Measurements from ENCODE around the gene SELENOI. TPM values are rescaled to one million over a fixed set of nuclear protein-coding genes. Genes with fewer than 3 reads are reported as not detected.

SELENOI gene, protein sequence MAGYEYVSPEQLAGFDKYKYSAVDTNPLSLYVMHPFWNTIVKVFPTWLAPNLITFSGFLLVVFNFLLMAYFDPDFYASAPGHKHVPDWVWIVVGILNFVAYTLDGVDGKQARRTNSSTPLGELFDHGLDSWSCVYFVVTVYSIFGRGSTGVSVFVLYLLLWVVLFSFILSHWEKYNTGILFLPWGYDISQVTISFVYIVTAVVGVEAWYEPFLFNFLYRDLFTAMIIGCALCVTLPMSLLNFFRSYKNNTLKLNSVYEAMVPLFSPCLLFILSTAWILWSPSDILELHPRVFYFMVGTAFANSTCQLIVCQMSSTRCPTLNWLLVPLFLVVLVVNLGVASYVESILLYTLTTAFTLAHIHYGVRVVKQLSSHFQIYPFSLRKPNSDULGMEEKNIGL
- 7.7 TPM for polyA plus RNA-seq (2013, experiment 1 of 2)
- 7.8 TPM for polyA plus RNA-seq (2013, experiment 2 of 2)

DNA sequence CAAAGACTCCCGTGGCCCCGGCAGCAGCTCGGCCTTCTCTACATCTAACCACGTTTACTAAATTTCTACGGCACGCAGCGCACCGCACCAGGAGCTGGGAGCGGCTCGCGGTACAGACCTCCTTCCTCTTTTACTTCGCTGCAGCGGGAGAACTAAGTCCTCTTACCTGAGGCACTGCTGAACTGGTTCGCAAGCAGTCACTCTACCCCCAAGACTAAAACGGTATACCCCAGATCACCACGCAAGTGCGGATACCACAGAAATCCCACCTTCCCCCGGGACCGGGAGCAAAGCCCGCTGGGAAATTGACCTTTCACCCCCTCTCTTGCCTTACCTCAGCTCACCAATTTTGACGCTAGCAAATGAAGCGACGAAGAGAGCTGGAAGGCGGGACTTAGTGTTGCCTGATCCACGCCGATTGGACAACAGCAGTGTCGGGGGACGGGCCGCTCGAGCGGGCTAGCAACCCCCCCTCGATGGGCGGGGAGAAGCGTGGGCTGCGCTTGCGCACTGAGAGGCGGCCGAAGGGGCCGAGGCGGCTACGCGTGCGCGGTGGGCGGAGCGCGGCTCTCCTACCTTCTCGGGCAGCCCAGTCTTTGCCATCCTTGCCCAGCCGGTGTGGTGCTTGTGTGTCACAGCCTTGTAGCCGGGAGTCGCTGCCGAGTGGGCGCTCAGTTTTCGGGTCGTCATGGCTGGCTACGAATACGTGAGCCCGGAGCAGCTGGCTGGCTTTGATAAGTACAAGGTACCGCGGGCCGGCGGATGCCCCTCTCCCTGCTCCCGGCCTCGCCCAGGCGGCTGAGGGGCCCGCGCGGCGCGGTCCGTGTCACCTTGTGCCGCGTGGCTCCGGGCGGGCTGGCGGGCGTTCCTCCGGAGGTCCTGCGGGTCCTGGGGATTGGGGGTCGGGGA, at the start of gene SELENOI:
Gene SELENOI, plus strand, starts transcription at position 599 of the 909 bp plus-strand sequence. Its CDS starts 90 bp downstream, at position 689.
- H4K8ac ChIP-seq (ENCODE audit: low read length): peak within 1 kb of the TSS; percentile 97

DNA sequence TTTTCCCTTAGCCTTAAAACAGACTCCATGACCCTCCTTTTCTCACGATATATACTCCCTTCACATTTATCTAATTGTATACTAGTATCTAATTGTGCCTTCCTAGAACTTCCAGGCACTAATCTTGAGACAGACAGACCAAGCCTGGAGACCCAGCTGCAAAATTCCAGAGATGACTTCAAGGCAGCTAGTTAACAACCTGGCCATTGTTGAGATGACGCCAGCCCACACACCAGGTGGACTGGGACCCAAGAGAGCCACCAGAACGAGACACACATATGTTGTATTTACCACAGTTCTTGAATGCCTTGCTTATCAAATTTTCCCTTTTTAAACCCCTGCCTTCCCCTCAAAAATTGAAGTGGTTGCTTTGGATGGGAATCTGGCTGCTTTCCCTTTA, 48.9 kb upstream of the SELENOI start:
- no peak for DNase-seq
- Histone ChIP-seq H3K14ac (ENCODE audit: low read length in 2 of 2) (no peak overlapping the region), H3K9ac (ENCODE audit: low read length) (no peak overlapping the region), H3K36me3 (ENCODE audit: control insufficient read depth in 1 of 2, insufficient read depth in 2 of 2, low read depth in 1 of 2, low read length in 2 of 2) (no peaks in the 10 kb centered on the region), H3K4me1 (ENCODE audit: control insufficient read depth, insufficient read depth, low read depth, low read length) (peaks cover 14% of the 10 kb centered on the region), H3K27me3 (ENCODE audit: control insufficient read depth in 1 of 2, insufficient read depth in 1 of 2, low read length in 2 of 2) (no peaks in the 10 kb centered on the region), H4K91ac (ENCODE audit: low read length) (no peak overlapping the region), H3K4me3 (ENCODE audit: insufficient read depth in 1 of 2, low read depth in 1 of 2, low read length in 2 of 2) (no peak overlapping the region), H3K4ac (ENCODE audit: low read depth in 1 of 2, low read length in 2 of 2) (no peak overlapping the region), H2AK5ac (ENCODE audit: low read length, severe bottlenecking) (no peak overlapping the region), H3K27ac (ENCODE audit: low read length, poor library complexity, severe bottlenecking) (no peak overlapping the region), H2AFZ (ENCODE audit: low read depth, low read length) (no peak overlapping the region), H4K8ac (ENCODE audit: low read length) (no peak overlapping the region), H3K4me2 (ENCODE audit: low read length, poor library complexity, severe bottlenecking) (no peak overlapping the region), H2BK15ac (ENCODE audit: low read depth, poor library complexity, severe bottlenecking) (no peak overlapping the region), H3K9me3 (ENCODE audit: control insufficient read depth, low read length) (no peaks in the 10 kb centered on the region), H3K79me1 (replicated peaks; ENCODE audit: low read length, poor library complexity, severe bottlenecking) (peaks cover 3% of the 10 kb centered on the region), H3K18ac (ENCODE audit: low read depth in 1 of 2, low read length in 2 of 2) (no peak overlapping the region), H2BK12ac (ENCODE audit: low read length in 2 of 2) (no peak overlapping the region), H3K23ac (ENCODE audit: low read length in 2 of 2) (no peak overlapping the region), H2BK5ac (ENCODE audit: low read depth, low read length, poor library complexity, severe bottlenecking) (no peak overlapping the region), H2BK120ac (ENCODE audit: low read depth, low read length) (no peak overlapping the region)
- 99% methylated on average over 2 of the region's 3 CpGs for WGBS

More for the DNA sequence above, at the start of gene SELENOI:
- Histone ChIP-seq H2BK12ac (ENCODE audit: low read length in 2 of 2) (no peak within 1 kb of the TSS), H2AFZ (ENCODE audit: low read depth, low read length) (peak within 1 kb of the TSS; percentile 85), H3K27ac (ENCODE audit: low read length, poor library complexity, severe bottlenecking) (peak within 1 kb of the TSS; percentile 97), H2BK15ac (ENCODE audit: low read depth, poor library complexity, severe bottlenecking) (peak within 1 kb of the TSS; percentile 86), H3K9me3 (ENCODE audit: control insufficient read depth, low read length) (no peaks in the 10 kb centered on the region), H3K4me2 (ENCODE audit: low read length, poor library complexity, severe bottlenecking) (peak within 1 kb of the TSS; percentile 78), H3K4me3 (ENCODE audit: insufficient read depth in 1 of 2, low read depth in 1 of 2, low read length in 2 of 2) (peak within 1 kb of the TSS; percentile 91 to 100), H3K4me1 (ENCODE audit: control insufficient read depth, insufficient read depth, low read depth, low read length) (peaks cover 6% of the 10 kb centered on the region), H3K36me3 (ENCODE audit: control insufficient read depth in 1 of 2, insufficient read depth in 2 of 2, low read depth in 1 of 2, low read length in 2 of 2) (no peaks in the 10 kb centered on the region), H3K27me3 (ENCODE audit: control insufficient read depth in 1 of 2, insufficient read depth in 1 of 2, low read length in 2 of 2) (no peaks in the 10 kb centered on the region), H2BK120ac (ENCODE audit: low read depth, low read length) (peak within 1 kb of the TSS; percentile 30), H3K23ac (ENCODE audit: low read length in 2 of 2) (peak within 1 kb of the TSS; percentile 49 to 96), H3K79me1 (replicated peaks; ENCODE audit: low read length, poor library complexity, severe bottlenecking) (peaks cover 10% of the 10 kb centered on the region), H3K14ac (ENCODE audit: low read length in 2 of 2) (peak within 1 kb of the TSS in 1 of 2 experiments; percentile 95), H3K9ac (ENCODE audit: low read length) (peak within 1 kb of the TSS; percentile 100), H3K18ac (ENCODE audit: low read depth in 1 of 2, low read length in 2 of 2) (peak within 1 kb of the TSS; percentile 85 to 98), H2AK5ac (ENCODE audit: low read length, severe bottlenecking) (peak within 1 kb of the TSS; percentile 73), H4K91ac (ENCODE audit: low read length) (peak within 1 kb of the TSS; percentile 14), H3K4ac (ENCODE audit: low read depth in 1 of 2, low read length in 2 of 2) (peak within 1 kb of the TSS; percentile 55 to 77), H2BK5ac (ENCODE audit: low read depth, low read length, poor library complexity, severe bottlenecking) (peak within 1 kb of the TSS; percentile 9)
- DNase-seq: peak; percentile 99
- WGBS: under 1% methylated on average over 77 of the region's 80 CpGs

DNA sequence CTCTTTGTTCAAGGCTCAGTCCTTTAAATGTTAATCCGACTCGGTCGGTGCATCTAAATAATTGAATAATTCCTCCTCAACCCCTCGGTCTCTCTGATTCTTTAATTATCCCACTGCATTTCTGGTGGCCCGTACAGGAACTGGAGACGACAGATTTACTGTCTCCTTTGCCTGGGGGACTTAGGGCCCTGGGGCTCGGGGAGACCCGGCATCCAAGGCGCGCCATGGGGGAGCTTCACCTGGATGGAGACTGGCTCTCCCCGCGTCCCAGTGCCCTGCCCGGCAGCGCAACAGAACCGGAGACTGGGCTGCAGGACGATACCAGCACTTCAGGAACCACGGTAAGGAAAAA, 47.7 kb upstream of the SELENOI start:
- Histone ChIP-seq H2BK12ac (ENCODE audit: low read length in 2 of 2) (peak overlapping the region; percentile 41 to 60), H3K4me1 (ENCODE audit: control insufficient read depth, insufficient read depth, low read depth, low read length) (peaks cover 14% of the 10 kb centered on the region), H3K27me3 (ENCODE audit: control insufficient read depth in 1 of 2, insufficient read depth in 1 of 2, low read length in 2 of 2) (no peaks in the 10 kb centered on the region), H3K9me3 (ENCODE audit: control insufficient read depth, low read length) (no peaks in the 10 kb centered on the region), H3K36me3 (ENCODE audit: control insufficient read depth in 1 of 2, insufficient read depth in 2 of 2, low read depth in 1 of 2, low read length in 2 of 2) (no peaks in the 10 kb centered on the region), H3K18ac (ENCODE audit: low read depth in 1 of 2, low read length in 2 of 2) (peak overlapping the region in 1 of 2 experiments; percentile 84), H3K4ac (ENCODE audit: low read depth in 1 of 2, low read length in 2 of 2) (peak overlapping the region; percentile 65 to 79), H3K23ac (ENCODE audit: low read length in 2 of 2) (no peak overlapping the region), H4K8ac (ENCODE audit: low read length) (peak overlapping the region; percentile 98), H3K79me1 (replicated peaks; ENCODE audit: low read length, poor library complexity, severe bottlenecking) (peaks cover 3% of the 10 kb centered on the region), H2BK5ac (ENCODE audit: low read depth, low read length, poor library complexity, severe bottlenecking) (no peak overlapping the region), H4K91ac (ENCODE audit: low read length) (no peak overlapping the region), H2AK5ac (ENCODE audit: low read length, severe bottlenecking) (peak overlapping the region; percentile 67), H3K4me3 (ENCODE audit: insufficient read depth in 1 of 2, low read depth in 1 of 2, low read length in 2 of 2) (peak overlapping the region in 1 of 2 experiments; percentile 82), H2BK120ac (ENCODE audit: low read depth, low read length) (peak overlapping the region; percentile 80), H3K14ac (ENCODE audit: low read length in 2 of 2) (no peak overlapping the region), H3K4me2 (ENCODE audit: low read length, poor library complexity, severe bottlenecking) (peak overlapping the region; percentile 56), H2AFZ (ENCODE audit: low read depth, low read length) (peak overlapping the region; percentile 93), H2BK15ac (ENCODE audit: low read depth, poor library complexity, severe bottlenecking) (no peak overlapping the region), H3K9ac (ENCODE audit: low read length) (peak overlapping the region; percentile 90), H3K27ac (ENCODE audit: low read length, poor library complexity, severe bottlenecking) (no peak overlapping the region)
- no peak for DNase-seq
- 22% methylated on average over 17 of the region's 17 CpGs for whole genome bisulfite sequencing

Data from mesenchymal stem cell (in vitro differentiated cells and primary cell).